Right renal cortex interstitium (tissue), 3 donors: ENCODE measurements around the gene FAM13A. TPM values are rescaled to one million over a fixed set of nuclear protein-coding genes. Genes with fewer than 3 reads are reported as not detected.
"Not testable (repeated sequence)": the region's sequence is repeated elsewhere in the genome, so short reads cannot be mapped to it uniquely, and the experiment has no call there.

Source experiments
- DNase-seq, 3 donors: peaks; one replicate each; pipeline ENCODE4 v3.0.0-alpha.2; 2013; ENCODE audit warnings: low read depth in 3 of 3, low spot score in 2 of 3
- polyA plus RNA-seq, 3 donors: library from polyadenylated mRNA; unstranded; fragments of 120-200 nt; gene quantifications; one replicate each; pipeline ENCODE4 v1.2.1, GENCODE V29; 2013; ENCODE audit not compliant: insufficient read length in 3 of 3

The FAM13A gene
- polyA plus RNA-seq, 3 donors, result 30.6 to 31.9 (median 31.6) TPM

DNA sequence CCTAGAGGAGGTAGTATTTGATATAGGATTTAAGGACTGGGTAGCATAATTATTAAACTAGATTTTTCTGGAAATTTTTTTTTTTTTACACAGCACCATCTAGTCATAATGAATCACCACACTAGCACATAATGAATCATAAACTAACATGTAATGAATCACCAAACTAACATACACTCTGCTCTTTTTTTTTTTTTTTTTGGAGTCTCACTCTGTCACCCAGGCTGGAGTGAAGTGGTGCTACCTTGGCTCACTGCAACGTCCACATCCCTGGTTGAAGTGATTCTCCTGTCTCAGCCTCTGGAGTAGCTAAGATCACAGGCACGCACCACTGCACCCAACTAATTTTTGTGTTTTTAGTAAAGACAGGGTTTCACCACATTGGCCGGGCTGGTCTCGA, 92.5 kb downstream of the FAM13A start:
- DNase-seq, result no peak

DNA sequence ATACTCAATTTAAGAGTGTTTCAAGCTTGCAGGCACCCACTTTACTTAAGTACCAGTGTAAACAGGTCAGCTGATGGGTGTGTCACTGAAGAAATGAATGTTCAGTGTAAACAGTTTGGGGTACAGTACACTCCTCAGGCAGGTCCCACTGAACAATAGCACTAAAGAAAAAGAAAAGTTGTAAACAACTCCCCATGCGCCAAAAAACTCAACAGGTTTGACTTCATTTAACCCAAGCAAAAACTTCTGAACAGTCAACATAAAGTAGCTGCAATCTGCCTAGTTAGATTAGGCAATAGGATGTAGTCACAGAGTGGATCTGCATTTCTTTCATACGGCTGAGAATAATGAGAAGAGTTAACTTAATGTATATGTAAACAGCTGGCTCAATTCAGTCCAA, 93.2 kb downstream of the FAM13A start:
- DNase-seq, result no peak

DNA sequence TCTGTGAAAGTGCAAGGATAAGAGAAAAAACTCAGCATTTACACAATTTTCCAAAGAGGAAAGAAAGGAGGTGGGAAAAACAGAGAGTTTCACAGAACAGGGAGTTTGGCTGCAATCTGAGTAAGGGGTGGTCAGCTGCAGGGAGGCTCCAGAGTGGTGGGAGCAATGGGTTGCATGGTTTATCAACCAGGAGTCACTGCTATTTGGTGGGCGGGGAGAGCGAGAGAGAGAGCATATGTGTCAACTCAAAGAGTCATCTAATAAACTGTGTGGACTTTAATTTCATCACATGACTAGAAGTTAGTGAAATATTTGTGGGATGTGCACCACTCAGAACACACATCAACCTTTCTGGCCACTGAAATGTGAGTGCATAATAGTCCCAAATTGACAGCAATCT, 94.6 kb downstream of the FAM13A start:
- no peak for DNase-seq

DNA sequence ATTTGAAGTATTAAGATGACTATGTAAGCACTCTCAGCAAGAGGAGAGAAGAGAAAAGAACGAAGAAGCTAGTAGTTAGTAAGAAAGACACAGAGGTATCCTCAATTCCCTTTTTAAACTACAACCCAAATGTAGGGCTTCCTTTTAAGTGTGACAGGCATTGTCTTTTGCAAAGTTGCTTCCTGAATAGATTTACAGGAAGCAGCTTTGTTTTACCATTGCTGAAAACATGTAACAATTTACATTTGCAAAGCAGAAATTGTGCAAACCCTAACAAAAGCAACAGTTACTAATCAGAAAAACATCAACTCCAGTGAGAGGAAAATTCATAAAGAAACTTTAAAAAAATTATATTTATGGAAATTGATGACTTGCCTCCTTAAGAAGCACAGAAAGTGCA, 96.4 kb downstream of the FAM13A start:
- no peak for DNase-seq

DNA sequence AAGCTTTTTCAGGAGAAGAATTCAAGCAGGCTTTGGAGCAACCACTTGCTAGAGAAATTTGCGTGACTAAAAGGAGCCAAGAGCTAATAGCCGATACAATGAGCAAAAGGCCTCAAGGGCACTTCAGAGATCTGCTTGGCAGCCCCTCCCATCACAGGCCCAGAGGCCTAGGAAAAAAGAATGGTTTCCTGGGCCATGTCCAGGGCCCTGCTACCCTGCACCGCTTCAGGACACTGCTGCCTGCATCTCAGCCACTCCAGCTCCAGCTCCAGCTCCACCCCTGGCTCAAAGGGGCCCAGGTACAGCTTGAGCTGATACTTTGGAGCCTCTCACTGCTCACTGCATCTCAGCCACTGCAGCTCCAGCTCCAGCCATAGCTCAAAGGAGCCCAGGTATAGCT, 98.9 kb downstream of the FAM13A start:
- DNase-seq, result no peak

DNA sequence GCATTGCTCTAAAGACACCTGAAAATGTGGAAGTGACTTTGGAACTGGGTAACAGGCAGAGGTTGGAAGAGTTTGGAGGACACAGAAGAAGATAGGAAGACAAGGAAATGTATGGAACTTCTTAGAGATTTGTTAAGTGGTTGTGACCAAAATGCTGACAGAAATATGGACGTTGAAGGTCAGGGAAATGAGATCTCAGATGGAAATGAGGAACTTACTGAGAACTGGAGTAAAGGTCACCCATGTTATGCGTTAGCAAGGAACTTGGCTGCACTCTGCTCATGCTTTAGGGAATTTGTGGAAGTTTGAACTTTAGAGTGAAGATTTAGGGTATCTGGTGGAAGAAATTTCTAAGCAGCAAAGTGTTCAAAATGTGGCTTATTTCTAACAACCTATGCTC, 99.4 kb downstream of the FAM13A start:
- no peak for DNase-seq

DNA sequence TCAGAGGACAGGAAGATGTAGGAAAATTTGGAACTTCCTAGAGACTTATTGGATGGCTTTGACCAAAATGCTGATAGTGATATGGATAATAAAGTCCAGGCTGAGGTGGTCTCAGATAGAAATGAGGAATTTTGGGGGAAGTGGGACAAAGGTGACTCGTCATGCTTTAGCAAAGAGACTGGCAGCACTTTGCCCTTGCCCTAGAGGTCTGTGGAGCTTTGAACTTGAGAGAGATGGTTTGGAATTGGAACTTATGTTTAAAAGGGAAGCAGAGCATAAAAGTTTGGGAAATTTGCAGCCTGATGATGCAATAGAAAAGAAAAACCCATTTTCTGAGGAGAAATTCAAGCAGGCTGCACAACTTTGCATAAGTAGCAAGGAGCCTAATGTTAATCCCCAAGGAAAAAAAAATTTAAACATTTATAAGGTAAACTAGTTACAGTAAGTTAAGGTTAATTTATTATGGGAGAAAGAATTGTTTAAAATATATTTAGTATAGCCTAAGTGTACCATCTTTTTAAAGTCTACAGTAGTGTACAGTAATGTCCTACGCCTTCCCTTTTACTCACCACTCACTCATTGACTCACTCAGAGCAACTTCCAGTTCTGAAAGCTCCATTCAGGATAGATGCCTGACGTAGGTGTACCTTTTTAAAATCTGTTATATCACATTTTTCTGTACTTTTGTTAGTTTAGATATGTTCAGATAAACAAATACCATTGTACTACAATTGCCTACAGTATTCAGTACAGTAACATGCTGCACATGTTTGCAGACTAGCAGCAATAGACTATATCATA, 101.2 kb downstream of the FAM13A start:
- no peak for DNase-seq

DNA sequence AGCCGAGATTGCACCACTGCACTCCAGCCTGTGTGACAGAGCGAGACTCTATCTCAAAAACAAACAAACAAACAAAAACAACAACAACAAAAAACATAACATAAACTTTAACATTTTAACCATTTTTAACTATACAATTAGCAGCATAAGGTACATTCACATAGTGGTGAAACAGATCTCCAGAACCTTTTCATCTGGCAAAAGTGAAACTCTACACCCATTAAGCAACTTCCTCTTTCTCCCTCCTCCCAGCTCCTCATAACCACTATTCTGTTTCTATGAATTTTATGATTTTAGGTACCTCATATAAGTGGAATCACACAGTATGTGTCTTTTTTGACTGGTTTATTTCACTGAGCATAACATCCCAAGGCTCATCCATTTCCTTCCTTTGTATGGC, 103.6 kb downstream of the FAM13A start:
- no peak for DNase-seq

DNA sequence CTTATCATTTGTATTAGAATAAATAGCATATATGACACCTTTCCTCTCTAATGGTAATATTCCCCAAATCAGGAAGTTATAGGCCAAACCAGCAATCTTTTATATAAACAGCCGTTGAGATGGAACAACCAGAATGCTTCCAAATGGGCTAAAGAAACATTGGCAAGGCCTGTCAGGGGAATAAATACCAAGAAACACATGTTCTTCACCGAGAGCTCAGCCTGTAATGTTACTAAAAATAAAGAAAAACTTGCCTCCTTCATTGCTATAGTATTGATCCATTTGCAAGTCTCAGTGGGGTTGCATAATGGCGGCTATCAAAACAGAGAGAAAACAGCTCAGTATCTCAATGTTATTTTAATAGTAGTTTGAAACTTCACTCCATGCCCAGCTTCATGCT, 104.9 kb downstream of the FAM13A start:
- no peak for DNase-seq

DNA sequence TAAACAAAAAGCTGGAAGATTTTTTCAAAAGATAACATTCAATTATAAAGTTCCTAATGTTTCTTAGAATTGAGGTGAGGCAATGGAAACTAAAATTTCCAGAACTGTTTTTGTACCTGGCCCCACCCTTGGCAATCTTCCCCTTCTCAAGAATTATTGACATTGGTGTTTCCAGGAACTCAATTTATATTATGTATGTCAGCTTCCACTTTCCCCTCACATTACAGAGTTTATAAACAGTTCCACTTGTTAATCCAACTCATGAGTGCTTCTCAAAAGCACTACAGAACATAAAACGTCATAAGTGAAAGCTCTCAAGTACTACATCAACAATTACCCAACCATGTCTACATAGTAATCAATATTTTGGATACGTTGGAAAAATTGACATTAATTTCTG, 107.4 kb downstream of the FAM13A start:
- no peak for DNase-seq

DNA sequence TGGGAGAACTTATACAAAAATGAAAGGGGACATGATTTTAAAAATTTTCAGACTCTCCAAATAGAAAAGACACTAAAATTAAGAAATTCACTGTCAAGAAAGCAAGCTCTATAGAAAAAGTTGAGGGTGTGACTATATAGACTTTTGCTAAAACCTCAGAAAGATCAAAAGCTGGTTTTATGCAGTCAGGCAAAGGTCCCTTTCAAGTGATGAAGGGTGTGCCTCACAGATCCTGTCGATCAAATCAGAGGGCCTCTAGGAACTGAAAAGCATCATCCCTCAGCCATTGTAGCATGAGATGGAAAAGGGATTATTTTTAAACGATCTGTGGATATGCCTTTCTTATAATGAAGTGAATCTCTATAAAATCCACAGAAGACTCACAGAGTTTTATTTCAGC, 116.5 kb downstream of the FAM13A start:
- no peak for DNase-seq

DNA sequence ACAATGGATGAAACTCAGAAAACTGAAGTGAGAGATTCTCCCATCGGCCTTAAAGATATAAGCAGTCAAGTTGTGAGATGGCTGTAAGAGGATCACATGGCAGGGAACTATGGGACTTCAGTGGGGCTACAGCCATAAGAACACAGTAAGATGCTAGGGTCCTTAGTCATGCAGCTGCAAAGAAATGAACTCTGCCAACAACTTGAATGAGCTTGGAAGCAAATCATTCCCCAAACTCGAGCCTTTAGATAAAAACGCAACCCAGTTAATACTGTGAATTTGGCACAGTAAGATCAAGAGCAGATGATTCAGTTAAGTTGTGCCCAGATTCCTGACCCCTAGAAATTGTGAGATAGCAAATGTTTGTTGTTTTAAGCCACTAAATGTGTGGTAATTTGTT, 117.3 kb downstream of the FAM13A start:
- DNase-seq, result no peak

DNA sequence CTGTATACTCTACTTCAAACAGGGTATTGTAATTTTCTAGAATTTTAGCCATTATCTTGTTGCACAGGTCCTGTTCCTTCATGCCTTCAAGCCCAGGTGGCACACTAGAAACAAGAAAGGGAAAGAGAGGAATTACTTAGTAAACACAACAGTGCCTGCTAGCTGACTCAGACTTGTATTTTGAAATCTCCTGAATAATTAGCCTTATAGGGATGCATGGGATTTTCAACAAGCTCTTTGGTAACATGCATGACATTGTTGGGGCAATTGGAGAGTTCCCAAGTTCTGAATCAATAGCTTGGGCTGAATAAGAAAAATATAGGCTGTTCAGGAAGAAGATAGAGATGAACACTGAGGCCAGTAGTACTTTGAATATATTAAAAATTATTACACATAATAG, 118.8 kb downstream of the FAM13A start:
- DNase-seq, result no peak

DNA sequence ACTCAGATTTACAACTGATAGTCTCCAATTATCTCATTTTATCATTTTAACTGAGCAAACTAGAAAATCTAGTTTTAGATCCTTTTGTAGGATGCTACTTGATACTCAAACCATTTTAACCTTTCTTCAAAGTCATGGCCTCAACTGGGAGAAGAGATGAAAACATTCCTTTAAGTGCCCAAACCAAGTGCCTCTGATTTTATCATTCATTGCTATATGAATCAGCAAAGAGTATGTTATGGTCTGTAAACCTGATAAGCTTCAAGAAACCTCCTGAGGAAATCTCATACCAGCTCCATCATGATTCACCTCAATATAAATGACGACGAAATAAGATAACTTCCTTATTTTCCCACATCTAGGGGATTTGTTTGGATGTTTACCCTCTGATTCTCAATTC, 119.9 kb downstream of the FAM13A start:
- DNase-seq, result no peak

DNA sequence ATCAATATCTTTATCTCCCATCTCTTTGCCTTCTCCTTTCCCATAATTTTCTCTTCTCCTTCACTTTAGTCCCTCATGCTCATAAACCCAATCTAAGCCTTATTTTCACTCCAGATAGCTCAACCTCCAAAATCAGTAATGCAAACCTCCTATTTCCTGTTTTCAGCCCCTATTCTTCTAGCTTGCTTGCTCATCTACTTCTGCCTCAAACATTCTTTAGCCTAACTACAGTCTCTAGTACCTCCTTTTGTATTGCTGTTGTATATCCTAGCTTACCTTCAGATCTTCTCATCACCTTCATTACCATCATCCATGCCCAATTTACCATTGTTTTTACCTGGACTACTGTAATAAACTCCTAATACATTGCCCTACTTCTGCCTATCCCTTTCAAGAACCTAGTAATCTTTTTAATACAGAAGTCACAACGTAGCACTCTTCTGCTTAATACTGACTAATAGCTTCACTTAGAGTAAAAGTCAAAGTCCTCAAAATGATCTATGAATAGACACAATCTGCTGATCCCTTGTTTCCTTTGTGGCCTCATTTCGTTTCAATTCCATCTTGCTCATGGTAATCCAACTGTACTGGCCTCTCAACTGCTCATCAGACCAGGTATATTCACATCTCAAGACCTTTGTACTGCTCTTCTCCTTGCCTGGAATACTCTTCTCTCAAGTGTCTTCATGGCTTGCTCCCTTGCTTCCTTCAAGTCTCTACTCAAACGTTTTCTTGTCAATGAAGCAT, 123.4 kb downstream of the FAM13A start:
- DNase-seq, result no peak

DNA sequence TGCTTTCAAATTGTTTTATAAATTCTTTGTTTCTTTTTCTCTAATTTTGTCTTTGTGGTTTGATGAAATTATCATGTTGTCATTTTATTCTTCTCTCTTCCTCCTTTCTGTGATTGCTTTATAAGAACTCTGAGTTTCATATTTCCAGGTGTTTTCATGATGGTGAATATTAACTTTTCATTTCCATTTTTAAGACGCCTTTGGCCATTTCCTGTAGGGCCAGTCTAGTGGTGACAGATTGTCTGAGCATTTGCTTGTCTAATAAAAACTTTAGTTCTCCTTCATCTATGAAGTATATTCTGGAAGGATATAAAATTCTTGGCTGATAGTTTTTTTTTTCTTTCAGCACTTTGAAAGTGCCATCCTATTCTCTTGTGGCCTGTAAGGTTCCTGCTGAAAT, 128.1 kb downstream of the FAM13A start:
- DNase-seq, result no peak

DNA sequence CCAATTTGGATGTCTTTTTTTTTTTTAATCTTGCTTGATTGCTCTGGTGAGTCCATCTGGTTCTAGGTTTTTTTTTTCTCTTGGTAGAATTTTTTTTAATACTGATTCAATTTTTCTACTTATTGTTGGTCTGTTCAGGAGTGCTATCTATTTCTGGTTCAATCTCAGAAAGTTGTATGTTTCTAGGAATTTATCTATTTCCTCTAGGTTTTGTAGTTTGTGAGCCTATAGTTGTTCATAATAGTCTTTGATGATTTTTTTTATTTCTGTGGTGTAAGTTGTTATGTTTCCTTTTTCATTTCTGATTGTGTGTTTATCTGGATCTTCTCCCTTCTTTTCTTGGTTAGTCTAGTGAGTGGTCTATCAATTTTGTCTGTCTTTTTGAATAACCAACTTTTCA, 129.6 kb downstream of the FAM13A start:
- no peak for DNase-seq

DNA sequence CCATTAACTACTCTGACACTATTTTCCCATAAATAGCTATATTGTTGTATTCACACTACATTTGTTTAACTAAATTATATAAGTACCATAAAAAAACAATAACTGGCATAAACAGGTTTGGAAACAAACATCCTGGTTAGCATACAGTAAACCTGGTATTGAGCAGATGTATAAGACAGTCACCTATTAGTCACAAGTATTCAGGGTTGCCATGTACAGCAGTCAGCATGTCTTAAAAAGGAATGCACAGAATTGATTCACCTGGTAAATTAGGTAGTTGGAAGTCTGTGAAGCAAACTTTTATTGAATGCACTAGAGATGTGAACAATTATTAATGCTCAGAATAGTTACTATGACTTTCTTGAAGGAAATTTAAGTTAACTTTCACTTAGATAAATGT, 137.9 kb downstream of the FAM13A start:
- DNase-seq, result no peak

DNA sequence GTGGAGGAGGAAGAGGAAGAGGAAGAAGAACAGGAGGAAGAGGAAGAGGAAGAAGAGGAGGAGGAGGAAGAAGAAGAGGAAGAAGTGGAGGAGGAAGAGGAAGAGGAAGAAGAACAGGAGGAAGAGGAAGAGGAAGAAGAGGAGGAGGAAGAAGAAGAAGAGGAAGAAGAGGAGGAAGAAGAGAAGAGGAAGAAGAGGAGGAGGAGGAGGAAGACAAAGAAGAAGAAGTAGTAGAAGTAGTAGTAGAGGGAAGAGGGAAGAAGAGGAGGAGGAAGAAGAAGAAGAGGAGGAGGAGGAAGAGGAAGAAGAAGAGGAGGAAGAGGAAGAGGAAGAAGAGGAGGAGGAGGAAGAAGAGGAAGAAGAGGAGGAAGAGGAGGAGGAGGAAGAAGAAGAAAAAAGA, 143.8 kb downstream of the FAM13A start:
- not testable (repeated sequence) for DNase-seq

DNA sequence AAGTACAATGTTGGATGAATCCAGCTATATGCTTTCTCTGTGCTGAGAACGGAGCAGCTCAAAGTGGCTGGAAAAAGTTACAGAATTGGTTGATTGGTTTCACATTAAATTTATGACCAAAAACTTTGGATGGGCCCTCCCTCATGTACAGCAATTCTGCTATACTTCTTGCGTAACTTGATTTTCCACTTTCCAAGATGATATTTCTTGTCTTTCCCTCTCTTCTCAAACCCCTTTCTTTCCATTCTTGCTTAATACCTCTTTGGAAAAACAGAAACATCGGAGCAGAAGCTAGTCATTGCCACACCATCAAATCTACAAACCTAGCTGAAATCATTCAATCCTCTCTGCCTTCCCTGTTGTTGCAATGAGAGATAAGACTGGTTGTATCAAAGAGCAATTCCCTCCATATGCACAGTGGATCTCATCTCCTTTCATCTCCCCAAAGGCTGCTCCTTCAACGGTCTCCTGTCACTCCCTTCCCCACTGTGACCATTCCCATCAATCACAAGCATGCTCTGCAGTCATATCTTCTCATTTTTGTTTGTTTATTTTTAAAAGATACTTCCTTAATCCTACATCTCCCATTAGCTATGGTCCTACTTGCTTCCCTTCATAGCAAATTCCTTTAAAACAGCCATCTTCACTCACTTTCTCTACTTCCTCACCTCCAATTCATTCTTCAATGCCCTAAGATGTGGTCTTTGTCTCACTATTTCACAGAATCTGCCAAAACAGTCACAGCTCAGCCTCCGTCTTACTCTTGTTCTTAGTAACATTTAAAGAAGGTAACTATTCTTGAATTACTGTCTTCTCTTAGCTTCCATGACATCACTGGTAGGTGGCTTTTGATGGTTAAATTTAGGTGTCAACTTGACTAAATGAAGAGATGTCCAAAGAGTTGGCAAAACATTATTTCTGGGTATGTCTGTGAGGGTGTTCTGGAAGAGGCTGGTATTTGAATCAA, 145.5 kb downstream of the FAM13A start:
- no peak for DNase-seq

DNA sequence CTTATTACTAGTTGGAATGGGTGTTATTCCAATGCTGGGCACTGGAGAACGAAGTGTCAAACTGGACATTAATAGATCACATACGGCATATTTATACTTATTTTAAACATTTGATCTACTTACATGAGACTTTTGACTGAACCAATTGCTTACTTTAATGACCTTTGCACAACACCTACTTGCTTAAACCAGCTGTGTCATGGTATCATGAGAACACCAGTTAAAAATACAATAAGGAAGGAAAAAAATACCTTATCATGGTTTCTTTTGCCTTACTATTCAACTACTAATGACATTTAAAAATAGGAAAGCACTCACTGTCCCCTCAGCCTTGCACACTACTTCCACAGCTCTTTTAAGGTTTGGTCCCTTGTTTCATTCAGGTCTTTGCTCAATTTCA, 146.9 kb downstream of the FAM13A start:
- DNase-seq, result no peak
